K562 (cell line): ENCODE measurements around the gene CARMIL1.

Experiments used
- MXI1 ChIP-seq: IDR thresholded peaks from 2 replicates; pipeline ENCODE4 v1.6.1; 2011; ENCODE audit warnings: low read depth, mild to moderate bottlenecking, improper control_type of control experiment, low read length
- POLR2AphosphoS5 ChIP-seq: IDR thresholded peaks from 2 replicates; pipeline ENCODE4 v1.6.1; 2011; ENCODE audit warnings: mild to moderate bottlenecking, low read depth, low read length, moderate library complexity; ENCODE audit not compliant: control insufficient read depth, insufficient read depth
- SMC3 ChIP-seq: conservative IDR thresholded peaks from 2 replicates; pipeline ENCODE4 v1.6.1; 2011; ENCODE audit warnings: low read depth, low read length, improper control_type of control experiment; ENCODE audit not compliant: insufficient read depth
- TAF1 ChIP-seq: IDR thresholded peaks from 2 replicates; pipeline ENCODE4 v1.6.1; 2011; ENCODE audit warnings: mild to moderate bottlenecking, low read length, moderate library complexity; ENCODE audit not compliant: insufficient read depth, control insufficient read depth, severe bottlenecking; ENCODE audit errors: extremely low read depth
- TF ChIP-seq, protein P1 (sequence below), 3 experiments: IDR thresholded peaks in 2 of 3; conservative IDR thresholded peaks in 1 of 3; 2 replicates each; pipeline ENCODE4 v1.5.1; 2011 to 2012; ENCODE audit warnings: low read length in 3 of 3, mild to moderate bottlenecking in 3 of 3, control low read depth in 2 of 3, improper control_type of control experiment in 1 of 3, inconsistent platforms in 1 of 3, low read depth in 1 of 3, mixed read lengths in 1 of 3, moderate library complexity in 1 of 3; ENCODE audit not compliant: insufficient read depth in 2 of 3

DNA sequence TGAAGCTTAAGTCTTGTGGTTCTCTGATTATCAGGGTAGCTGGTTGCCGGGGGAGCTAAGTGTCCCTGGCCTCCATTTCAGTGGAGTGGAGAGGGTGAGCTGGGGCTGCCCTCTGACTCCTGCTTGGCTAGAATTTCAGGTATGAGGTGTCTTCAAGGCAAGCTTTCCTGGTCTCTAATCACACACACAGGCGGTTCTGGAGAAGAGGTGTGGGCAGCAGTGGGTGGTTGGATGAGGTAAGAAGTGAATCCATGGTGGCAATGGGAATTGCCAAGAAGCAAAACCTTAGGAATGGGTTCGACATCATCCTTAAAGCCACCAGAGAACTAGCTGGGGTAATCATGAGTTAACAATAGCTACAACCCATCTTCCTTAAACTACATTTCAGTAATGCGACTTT, 157.6 kb downstream of the CARMIL1 start:
- TF ChIP-seq, protein P1, sequence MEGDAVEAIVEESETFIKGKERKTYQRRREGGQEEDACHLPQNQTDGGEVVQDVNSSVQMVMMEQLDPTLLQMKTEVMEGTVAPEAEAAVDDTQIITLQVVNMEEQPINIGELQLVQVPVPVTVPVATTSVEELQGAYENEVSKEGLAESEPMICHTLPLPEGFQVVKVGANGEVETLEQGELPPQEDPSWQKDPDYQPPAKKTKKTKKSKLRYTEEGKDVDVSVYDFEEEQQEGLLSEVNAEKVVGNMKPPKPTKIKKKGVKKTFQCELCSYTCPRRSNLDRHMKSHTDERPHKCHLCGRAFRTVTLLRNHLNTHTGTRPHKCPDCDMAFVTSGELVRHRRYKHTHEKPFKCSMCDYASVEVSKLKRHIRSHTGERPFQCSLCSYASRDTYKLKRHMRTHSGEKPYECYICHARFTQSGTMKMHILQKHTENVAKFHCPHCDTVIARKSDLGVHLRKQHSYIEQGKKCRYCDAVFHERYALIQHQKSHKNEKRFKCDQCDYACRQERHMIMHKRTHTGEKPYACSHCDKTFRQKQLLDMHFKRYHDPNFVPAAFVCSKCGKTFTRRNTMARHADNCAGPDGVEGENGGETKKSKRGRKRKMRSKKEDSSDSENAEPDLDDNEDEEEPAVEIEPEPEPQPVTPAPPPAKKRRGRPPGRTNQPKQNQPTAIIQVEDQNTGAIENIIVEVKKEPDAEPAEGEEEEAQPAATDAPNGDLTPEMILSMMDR (IDR thresholded peaks at IDR 0.05 in 2 of 3, conservative IDR thresholded peaks at IDR 0.05 in 1 of 3; ENCODE audit: insufficient read depth in 2 of 3, low read depth in 1 of 3, low read length in 3 of 3): no peak
- TF ChIP-seq SMC3 (no peak), TAF1 (no peak), POLR2AphosphoS5 (no peak), MXI1 (no peak)
